NT2/D1 (cell line): ENCODE measurements around the gene SMOC2.

ENCODE experiments used
- DNase-seq: peaks from one replicate; pipeline ENCODE4 v3.0.0-alpha.2; 2011; ENCODE audit warnings: low read depth, low spot score
- H3K27me3 ChIP-seq: 2 replicates; pipeline ENCODE4 v1.6.0; 2011; ENCODE audit warnings: mild to moderate bottlenecking; ENCODE audit not compliant: insufficient read length, insufficient read depth
- H3K36me3 ChIP-seq: 2 replicates; pipeline ENCODE4 v1.6.1; 2011; ENCODE audit warnings: mild to moderate bottlenecking, low read length, mixed read lengths; ENCODE audit not compliant: insufficient read depth, insufficient read length
- H3K4me1 ChIP-seq: 2 replicates; pipeline ENCODE4 v1.5.1; 2011; ENCODE audit not compliant: insufficient read depth, insufficient read length
- H3K4me3 ChIP-seq: 2 replicates; pipeline ENCODE4 v1.5.1; 2011; ENCODE audit warnings: low read depth; ENCODE audit not compliant: insufficient read length
- H3K9ac ChIP-seq: 2 replicates; pipeline ENCODE4 v1.6.0; 2011; ENCODE audit warnings: low read depth; ENCODE audit not compliant: insufficient read length
- H3K9me3 ChIP-seq: 2 replicates; pipeline ENCODE4 v1.5.1; 2011; ENCODE audit warnings: mild to moderate bottlenecking, low read length; ENCODE audit not compliant: insufficient read depth
- SUZ12 ChIP-seq: IDR thresholded peaks from 2 replicates; pipeline ENCODE4 v1.6.1; 2011; ENCODE audit not compliant: insufficient read length, insufficient read depth; ENCODE audit errors: extremely low read depth
- YY1 ChIP-seq: IDR thresholded peaks from 2 replicates; pipeline ENCODE4 v1.6.1; 2011; ENCODE audit not compliant: insufficient read length, insufficient read depth
- ZNF274 ChIP-seq: IDR thresholded peaks from 2 replicates; pipeline ENCODE4 v1.6.1; 2011; ENCODE audit warnings: mild to moderate bottlenecking, low read depth, low read length

The SMOC2 gene

DNA sequence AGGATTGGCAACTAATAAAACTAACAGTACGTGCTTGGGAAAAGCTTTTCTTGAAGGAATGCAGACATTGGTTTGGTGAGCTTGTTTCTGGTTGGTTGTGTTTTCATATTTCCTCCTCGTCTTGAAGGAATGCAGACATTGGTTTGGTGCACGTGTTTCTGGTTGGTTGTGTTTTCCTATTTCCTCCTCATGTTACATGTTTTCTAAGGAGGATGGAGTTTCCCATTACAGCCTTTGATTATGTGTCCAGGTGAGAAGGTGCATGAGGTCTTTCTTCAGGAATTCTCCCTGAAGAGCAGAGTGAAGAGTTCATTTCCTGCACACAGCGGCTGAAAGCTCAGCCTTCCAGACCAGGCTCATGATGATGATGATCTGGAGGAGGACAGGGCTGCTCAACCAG is 190.6 kb downstream of the SMOC2 start:
- Histone ChIP-seq H3K9me3 (peaks cover 20% of the 10 kb centered on the region; the same call in 1 of the 2 replicates), H3K27me3 (no peaks in the 10 kb centered on the region), H3K4me3 (no peak overlapping the region), H3K36me3 (no peaks in the 10 kb centered on the region), H3K9ac (no peak overlapping the region), H3K4me1 (no peaks in the 10 kb centered on the region)
- DNase-seq, result no peak
- TF ChIP-seq SUZ12, result no peak
- TF ChIP-seq ZNF274, result no peak
- no peak for TF ChIP-seq YY1

DNA sequence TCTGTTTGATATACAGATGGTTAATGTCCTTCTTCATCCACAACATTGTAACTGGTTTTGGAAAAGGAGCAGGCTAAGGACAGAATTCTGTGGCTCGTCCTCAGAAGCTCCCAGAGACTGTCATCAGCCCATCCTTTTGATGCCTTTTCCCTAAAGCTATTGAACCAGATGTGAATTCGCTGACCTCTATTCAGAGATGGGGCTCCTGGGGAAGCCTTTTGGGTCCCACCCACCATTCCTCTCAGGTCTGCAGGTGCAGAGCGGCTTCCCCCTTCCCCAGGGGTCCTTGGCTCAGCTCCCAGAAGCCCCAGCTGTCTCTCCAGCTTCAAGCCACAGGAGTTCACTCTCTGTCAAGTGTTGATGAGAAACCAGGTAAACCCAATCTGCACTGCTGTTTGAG is 191.7 kb downstream of the SMOC2 start:
- H3K27me3 ChIP-seq, result no peaks in the 10 kb centered on the region
- H3K36me3 ChIP-seq, result no peaks in the 10 kb centered on the region
- peaks cover 2% of the 10 kb centered on the region for H3K4me1 ChIP-seq
- no peak for DNase-seq
- TF ChIP-seq SUZ12 (no peak), YY1 (no peak), ZNF274 (no peak)
- no peak overlapping the region for H3K4me3 ChIP-seq
- peaks cover 20% of the 10 kb centered on the region; the same call in 1 of the 2 replicates for H3K9me3 ChIP-seq
- no peak overlapping the region for H3K9ac ChIP-seq

DNA sequence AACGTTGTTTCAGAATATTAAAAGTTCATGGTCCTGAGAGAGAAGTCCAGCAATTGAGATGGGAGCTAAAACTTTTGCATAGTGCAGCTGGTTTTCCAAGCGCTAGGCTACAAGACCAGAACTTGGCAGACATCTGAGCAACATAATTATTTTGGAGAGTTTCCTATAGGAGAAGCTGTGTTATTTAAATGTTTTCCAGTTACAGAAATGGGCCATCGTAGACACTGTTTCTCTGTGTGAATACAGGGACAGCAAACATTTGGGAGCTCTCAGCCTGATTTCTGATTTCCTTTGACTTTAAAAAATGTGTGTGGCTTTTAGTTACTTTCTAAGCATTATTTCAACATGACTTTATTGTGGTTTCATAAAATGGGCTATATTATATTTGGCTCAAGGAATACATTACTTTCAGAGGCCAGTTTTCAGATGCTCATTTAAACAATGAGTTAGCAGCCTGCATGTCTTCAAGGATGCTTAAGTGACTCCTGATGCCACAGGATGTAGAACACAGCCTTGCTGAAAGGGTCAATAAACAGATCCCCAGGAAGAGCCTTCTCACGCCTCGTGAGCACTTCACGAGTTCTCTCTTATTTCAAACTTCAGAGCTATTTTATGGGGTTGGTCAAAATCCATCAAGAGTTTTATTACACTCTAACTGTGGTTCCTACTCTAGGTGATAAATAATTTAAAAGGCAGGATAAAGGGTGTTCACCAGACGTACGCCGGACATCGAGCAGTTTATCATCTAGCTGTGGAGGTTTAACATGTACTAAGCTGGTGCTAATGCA is 193.8 kb downstream of the SMOC2 start:
- H3K36me3 ChIP-seq, result no peaks in the 10 kb centered on the region
- no peak for DNase-seq
- H3K4me3 ChIP-seq, result no peak overlapping the region
- TF ChIP-seq ZNF274, result no peak
- TF ChIP-seq SUZ12, result no peak
- no peak for TF ChIP-seq YY1
- no peak overlapping the region for H3K9ac ChIP-seq
- no peaks in the 10 kb centered on the region for H3K27me3 ChIP-seq
- H3K9me3 ChIP-seq, result peaks cover 17% of the 10 kb centered on the region; the same call in 1 of the 2 replicates
- peaks cover 2% of the 10 kb centered on the region for H3K4me1 ChIP-seq

DNA sequence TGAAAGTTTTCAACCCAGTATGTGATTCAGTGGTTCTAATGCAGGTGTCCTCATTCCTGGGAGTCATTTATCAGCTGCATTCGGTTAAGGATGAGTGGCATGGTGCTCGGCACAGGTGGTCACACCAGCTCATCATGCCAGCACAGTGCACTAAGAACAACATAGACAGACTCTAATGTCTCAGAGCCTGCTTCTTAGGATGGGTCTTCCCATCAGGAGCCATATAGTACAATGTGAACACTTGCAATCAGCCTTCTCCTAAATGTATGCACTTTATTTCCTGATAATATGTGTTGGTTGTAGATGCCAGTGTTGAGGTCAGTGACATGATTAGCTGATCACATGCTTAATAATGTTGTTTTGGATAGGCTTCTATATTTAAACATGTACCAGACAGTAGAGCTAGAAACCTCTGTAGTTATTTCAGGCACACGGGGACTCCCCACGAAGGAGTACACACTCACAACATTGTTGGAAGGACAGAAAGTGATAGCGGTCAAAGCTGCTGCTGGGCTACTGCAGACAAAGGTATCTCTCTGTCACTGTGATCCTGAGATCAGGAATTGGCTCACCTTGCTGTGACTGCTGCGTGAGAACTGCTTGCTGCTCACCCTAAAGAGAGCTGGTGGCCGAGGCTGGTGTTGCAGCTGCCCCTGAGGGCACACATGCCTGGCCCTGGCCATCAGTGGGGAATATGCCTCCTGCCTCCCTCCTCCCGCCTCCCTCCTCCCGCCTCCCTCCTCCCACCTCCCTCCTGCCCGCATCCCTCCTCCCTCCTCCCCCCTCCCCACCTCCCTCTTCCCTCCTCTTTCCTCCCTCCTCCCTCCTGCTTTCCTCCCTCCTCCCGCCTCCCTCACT is 195.4 kb downstream of the SMOC2 start:
- no peak overlapping the region for H3K4me3 ChIP-seq
- no peak for DNase-seq
- no peaks in the 10 kb centered on the region for H3K36me3 ChIP-seq
- H3K4me1 ChIP-seq, result peaks cover 7% of the 10 kb centered on the region
- TF ChIP-seq SUZ12, result no peak
- no peak for TF ChIP-seq ZNF274
- TF ChIP-seq YY1, result no peak
- no peaks in the 10 kb centered on the region for H3K27me3 ChIP-seq
- H3K9ac ChIP-seq, result no peak overlapping the region
- peaks cover 9% of the 10 kb centered on the region; the same call in 1 of the 2 replicates for H3K9me3 ChIP-seq

DNA sequence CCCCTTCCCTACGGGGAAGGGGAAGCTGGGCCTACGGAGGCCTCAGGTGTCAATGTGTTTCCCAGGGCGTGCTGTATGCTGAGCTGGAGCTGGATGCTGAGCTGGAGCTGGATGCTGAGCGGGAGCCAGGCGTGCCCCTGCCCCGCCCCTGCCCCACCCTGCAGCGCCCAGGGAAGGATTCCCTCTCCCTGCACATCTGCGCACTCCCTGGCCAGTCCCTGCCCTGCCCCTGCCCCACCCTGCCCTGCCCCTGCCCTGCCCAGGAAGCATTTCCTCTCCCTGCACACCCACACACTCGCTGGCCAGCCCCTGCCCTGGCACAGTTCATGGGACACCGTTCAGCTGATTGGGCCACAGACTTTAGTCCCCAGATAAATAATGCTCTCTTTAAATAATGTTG is 196.8 kb downstream of the SMOC2 start:
- Histone ChIP-seq H3K27me3 (no peaks in the 10 kb centered on the region), H3K36me3 (no peaks in the 10 kb centered on the region), H3K9ac (no peak overlapping the region), H3K4me1 (peaks cover 7% of the 10 kb centered on the region), H3K9me3 (peaks cover 4% of the 10 kb centered on the region; the same call in 1 of the 2 replicates), H3K4me3 (no peak overlapping the region)
- no peak for DNase-seq
- TF ChIP-seq ZNF274 (no peak), YY1 (no peak), SUZ12 (no peak)

DNA sequence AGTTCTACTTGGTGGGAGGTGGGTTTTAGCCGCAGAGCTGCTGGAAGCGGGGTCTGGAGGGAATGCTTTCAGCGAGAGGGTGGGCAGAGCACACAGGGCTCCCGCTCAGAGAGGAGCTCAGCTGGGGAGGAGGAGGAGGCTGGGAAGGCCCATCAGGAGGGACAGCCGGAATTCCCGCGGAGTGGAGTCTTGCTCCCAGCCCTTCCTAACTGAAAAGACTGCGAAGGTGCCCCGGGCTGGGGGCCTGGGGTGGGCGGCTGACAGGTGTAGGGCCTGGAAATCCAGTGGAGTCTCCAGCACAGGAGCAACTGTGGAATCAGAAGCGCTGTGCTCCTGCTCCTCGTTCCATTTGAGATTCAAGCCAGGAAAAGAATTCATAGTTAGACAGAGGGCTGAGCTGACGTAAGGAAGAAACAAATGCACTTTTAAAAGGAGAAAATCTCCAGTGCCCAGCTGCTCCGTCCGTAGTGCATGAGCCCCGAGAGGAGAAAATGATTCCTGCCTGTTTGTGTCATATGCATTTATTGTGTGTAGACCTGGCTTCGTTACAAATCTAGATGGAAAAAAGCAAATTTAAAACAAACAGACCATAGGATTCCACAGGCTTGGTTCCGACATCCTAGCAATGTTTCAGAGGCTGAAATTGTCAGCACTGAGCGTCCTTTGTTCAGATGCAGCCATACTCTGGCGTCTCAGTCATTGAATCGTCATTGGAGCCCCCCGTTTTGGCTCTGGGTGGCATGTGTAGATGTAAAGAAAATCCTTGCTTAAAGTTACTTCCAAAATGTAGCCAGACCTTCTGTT is 197.7 kb downstream of the SMOC2 start:
- no peak for TF ChIP-seq SUZ12
- Histone ChIP-seq H3K9me3 (no peaks in the 10 kb centered on the region), H3K4me3 (no peak overlapping the region), H3K4me1 (peaks cover 7% of the 10 kb centered on the region), H3K36me3 (no peaks in the 10 kb centered on the region), H3K27me3 (no peaks in the 10 kb centered on the region), H3K9ac (no peak overlapping the region)
- DNase-seq, result no peak

DNA sequence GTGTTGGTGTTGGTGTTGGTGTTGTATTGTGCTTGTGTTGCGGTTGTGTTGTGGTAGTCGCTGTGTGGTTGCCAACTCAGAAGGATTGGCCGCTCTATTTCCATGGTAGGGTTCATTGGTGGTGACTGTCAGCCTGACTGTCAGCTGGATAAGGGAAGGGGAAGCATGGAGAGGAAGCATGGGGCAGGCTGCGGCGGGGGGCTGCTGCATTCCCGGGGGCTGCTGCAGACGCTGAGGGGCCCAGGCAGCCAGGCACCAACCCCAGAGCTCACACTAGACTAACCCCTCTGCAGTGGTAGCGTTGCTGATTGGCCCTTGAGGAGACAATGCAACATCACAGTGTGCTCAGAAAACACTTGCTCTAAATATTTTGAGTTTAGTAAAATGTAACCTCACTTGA is 199.2 kb downstream of the SMOC2 start:
- TF ChIP-seq YY1 (no peak), SUZ12 (no peak), ZNF274 (no peak)
- no peaks in the 10 kb centered on the region for H3K27me3 ChIP-seq
- no peaks in the 10 kb centered on the region for H3K36me3 ChIP-seq
- peaks cover 7% of the 10 kb centered on the region for H3K4me1 ChIP-seq
- no peaks in the 10 kb centered on the region for H3K9me3 ChIP-seq
- H3K9ac ChIP-seq, result no peak overlapping the region
- H3K4me3 ChIP-seq, result no peak overlapping the region
- DNase-seq, result no peak
